Naive B cell (primary cell): ENCODE results near the gene HSPA1L. TPM values are rescaled to one million over a fixed set of nuclear protein-coding genes. Genes with fewer than 3 reads are reported as not detected.

Experiments
- ATAC-seq, 2 donors: fragments of 150-1000 bp; cut with Tn5 transposase; 2 replicates each; pipeline ENCODE4 v1.10.0; 2021; ENCODE audit warnings: low read depth in 2 of 2, mild to moderate bottlenecking in 2 of 2, moderate library complexity in 2 of 2
- DNase-seq: peaks from one replicate; pipeline ENCODE4 v3.0.0; 2022
- H3K27ac Mint-ChIP-seq, 6 donors: one replicate each; pipeline ENCODE4 v1.8.0; 2020 to 2022; ENCODE audit warnings: mild to moderate bottlenecking in 6 of 6, mixed read lengths in 6 of 6, moderate library complexity in 5 of 6, inconsistent platforms in 2 of 6
- H3K27me3 Mint-ChIP-seq, 3 donors: one replicate each; pipeline ENCODE4 v1.8.0; 2021 to 2022; ENCODE audit warnings: mixed read lengths in 3 of 3, mild to moderate bottlenecking in 1 of 3
- H3K36me3 Mint-ChIP-seq, 2 donors: one replicate each; pipeline ENCODE4 v1.8.0; 2020 to 2022; ENCODE audit warnings: mixed read lengths in 2 of 2, inconsistent platforms in 1 of 2, mild to moderate bottlenecking in 1 of 2
- H3K4me1 Mint-ChIP-seq, 3 donors: one replicate each; pipeline ENCODE4 v1.8.0; 2020 to 2022; ENCODE audit warnings: mixed read lengths in 3 of 3, inconsistent platforms in 1 of 3, mild to moderate bottlenecking in 1 of 3, moderate library complexity in 1 of 3
- H3K4me3 Mint-ChIP-seq, 8 donors: one replicate each; pipeline ENCODE4 v1.8.0; 2020 to 2022; ENCODE audit warnings: mild to moderate bottlenecking in 8 of 8, mixed read lengths in 8 of 8, moderate library complexity in 8 of 8, inconsistent platforms in 2 of 8
- H3K9me3 Mint-ChIP-seq, 7 donors: one replicate each; pipeline ENCODE4 v1.8.0; 2020 to 2022; ENCODE audit warnings: mixed read lengths in 7 of 7, mild to moderate bottlenecking in 5 of 7, inconsistent platforms in 2 of 7, moderate library complexity in 1 of 7
- polyA plus RNA-seq, 6 donors: library from polyadenylated mRNA; unstranded; fragments of 300-500 nt; fragmentation: Illumina TruSeq; gene quantifications; one replicate each; pipeline ENCODE4 v1.2.3, GENCODE V29; 2021; ENCODE audit warnings: low read depth in 6 of 6

Gene HSPA1L
- polyA plus RNA-seq, 6 donors from 2014 or later = 0.45 to 1.4 (median 0.71) TPM; not detected in 1

DNA sequence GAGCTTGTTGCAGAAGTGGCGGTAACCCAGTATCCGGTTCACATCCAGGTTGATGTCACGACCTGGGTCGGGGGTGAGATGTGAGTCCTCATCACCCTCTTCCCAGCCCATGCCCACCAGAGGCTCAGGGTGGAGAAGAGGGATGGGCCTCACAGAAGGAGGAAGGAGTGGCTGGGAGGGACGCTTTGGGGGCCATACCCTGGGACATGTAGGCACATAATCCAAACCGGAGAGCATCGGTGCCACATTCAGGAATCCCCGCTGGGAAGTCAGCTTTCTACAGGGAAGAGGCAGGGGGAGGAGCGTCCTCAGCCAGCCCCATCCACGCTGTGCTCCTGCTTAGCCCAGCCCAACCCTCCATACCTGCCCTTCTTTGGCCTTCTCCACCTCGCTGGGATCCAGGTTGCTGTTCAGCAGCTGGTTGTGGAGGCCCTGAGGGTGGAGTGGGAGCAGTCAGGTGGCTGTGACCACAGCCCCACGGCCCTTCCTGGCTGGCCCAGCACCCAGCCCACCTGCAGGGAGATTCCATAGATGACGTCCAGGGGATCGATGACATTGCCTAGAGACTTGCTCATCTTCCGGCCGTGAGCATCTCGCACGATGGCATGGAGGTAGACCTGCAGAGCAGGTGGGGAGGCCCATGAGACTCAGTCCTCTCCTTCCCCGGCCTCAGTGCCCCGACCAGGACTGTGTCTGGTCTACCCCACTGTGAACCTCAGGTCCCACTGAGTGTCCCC lies 34.4 kb downstream of the HSPA1L start:
- peak overlapping the region in 1 of 6 donors; percentile 65 for H3K27ac Mint-ChIP-seq
- DNase-seq = no peak
- H3K36me3 Mint-ChIP-seq = peaks cover 0 to 12% of the 10 kb centered on the region in 2 donors
- H3K4me3 Mint-ChIP-seq = no peak overlapping the region
- no peaks in the 10 kb centered on the region for H3K27me3 Mint-ChIP-seq
- no peaks in the 10 kb centered on the region for H3K9me3 Mint-ChIP-seq
- peaks cover 22 to 29% (median 26%) of the 10 kb centered on the region in 3 donors for H3K4me1 Mint-ChIP-seq
- no peak for ATAC-seq

DNA sequence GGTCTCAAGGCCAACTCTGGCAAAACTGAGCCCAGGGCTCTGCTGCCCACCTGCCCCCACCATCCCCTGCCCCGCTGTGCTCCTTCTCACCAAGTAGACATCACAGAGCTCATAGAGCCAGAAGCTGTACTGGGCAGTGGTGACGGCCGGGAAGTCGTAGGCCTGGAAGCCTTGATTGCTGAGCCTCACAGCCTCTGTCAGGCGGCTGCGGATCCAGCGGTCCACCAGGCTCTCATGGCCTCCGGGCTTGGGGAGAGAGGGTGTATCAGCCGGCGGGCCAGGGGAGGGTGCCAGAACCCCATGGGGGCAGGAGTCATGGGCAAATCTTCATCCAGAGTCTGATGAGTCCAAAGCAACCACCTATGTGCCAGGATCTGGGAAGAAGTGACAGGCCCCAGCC lies 35.2 kb downstream of the HSPA1L start:
- Mint-ChIP-seq H3K9me3 (no peaks in the 10 kb centered on the region), H3K27ac (peak overlapping the region in 1 of 6 donors; percentile 58), H3K4me3 (no peak overlapping the region), H3K36me3 (peaks cover 0 to 11% of the 10 kb centered on the region in 2 donors), H3K27me3 (no peaks in the 10 kb centered on the region), H3K4me1 (peaks cover 25 to 29% (median 29%) of the 10 kb centered on the region in 3 donors)
- DNase-seq (no peak), ATAC-seq (no peak)

DNA sequence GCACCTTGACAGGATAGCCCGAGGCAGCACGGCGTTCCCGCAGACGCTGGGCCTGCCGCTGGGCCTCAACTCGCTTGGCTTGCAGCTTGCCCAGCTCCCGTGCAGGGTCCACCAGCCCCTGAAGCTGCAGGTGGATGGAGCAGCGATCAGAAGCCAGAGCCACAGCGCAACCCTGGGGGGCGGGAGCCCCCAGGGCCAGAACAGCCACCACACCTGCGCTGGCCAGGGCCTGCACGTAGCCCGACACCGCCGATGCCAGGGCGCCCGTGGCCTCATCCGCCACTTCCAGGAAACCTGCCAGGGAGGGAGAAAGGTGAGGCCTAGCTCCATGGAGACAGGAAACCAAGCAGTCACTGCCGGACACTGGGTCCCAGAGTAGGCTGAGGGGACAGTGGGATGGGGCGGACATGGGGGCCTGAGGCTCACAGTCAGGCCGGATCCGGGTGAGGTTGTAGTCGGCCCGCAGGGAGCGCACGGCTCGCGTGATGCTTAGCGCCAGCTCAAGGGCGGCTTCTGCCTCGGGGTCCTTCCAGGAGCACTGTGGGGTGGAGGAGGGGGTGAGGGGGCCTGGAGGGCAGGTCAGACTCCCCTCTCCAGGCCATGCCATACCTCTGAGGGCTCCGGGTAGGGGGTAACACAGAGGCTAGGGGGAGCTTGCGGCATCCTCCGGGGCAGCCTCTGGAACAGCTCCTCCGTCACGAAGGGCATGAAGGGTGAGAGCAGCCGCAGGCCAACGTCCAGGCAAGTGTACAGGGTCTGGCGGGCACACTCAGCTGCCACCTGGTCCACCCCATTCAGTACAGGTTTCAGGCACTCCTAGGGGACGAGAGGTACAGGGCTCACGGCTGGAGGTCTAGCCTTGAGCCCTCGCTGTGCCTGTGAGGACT lies 35.8 kb downstream of the HSPA1L start:
- Mint-ChIP-seq H3K4me3 (no peak overlapping the region), H3K36me3 (peaks cover 0 to 4% of the 10 kb centered on the region in 2 donors), H3K9me3 (no peaks in the 10 kb centered on the region), H3K4me1 (peaks cover 22 to 25% (median 25%) of the 10 kb centered on the region in 3 donors), H3K27me3 (no peaks in the 10 kb centered on the region), H3K27ac (no peak overlapping the region)
- no peak for ATAC-seq
- DNase-seq = no peak

DNA sequence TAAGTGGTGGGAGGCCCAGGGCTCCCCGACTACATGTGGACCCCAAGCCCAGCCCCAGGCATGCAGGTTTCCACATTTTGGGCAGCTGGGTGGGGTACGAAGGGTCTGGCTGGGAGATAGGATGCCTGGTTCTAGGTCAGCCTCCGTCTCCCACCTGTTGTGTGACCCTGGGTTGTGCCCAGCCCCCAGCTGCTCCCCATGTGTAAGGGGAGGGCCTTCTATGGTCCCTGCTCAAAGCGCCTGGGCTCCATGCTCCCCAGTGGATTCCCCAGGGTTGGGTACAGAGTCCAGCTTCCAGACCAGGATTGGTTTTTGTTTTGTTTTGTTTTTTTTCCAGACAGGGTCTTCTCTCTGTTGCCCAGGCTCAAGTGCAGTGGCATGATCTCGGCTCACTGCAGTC lies 36.9 kb downstream of the HSPA1L start:
- H3K4me3 Mint-ChIP-seq = peak overlapping the region in 1 of 8 donors; percentile 25

DNA sequence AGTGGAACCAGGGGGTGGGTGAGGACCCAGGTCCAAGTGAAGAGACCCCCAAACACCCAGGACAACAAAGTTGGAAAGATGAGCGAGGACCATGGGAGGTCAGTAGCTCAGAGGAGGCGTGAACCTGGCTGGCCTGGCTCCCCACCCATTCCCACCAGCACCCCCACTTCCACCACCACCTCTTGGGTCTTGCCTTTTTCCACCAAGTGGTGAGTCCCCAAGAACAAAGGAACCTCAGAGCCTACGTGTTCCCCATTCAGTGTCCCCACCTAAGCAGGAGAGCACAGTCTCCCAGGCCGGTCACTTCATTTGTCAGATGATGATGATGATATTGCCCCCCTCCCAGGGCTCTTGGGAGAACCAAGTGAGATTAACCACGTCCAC lies 37.4 kb downstream of the HSPA1L start:
- no peak for ATAC-seq
- H3K4me3 Mint-ChIP-seq = peak overlapping the region in 1 of 8 donors; percentile 34

More for the DNA sequence above, 36.9 kb downstream of the HSPA1L start:
- no peaks in the 10 kb centered on the region for H3K27me3 Mint-ChIP-seq
- ATAC-seq (no peak), DNase-seq (no peak)
- peaks cover 19 to 25% (median 21%) of the 10 kb centered on the region in 3 donors for H3K4me1 Mint-ChIP-seq
- H3K9me3 Mint-ChIP-seq = no peaks in the 10 kb centered on the region
- peak overlapping the region in 2 of 6 donors; percentile 69 to 88 for H3K27ac Mint-ChIP-seq
- H3K36me3 Mint-ChIP-seq = no peaks in the 10 kb centered on the region

DNA sequence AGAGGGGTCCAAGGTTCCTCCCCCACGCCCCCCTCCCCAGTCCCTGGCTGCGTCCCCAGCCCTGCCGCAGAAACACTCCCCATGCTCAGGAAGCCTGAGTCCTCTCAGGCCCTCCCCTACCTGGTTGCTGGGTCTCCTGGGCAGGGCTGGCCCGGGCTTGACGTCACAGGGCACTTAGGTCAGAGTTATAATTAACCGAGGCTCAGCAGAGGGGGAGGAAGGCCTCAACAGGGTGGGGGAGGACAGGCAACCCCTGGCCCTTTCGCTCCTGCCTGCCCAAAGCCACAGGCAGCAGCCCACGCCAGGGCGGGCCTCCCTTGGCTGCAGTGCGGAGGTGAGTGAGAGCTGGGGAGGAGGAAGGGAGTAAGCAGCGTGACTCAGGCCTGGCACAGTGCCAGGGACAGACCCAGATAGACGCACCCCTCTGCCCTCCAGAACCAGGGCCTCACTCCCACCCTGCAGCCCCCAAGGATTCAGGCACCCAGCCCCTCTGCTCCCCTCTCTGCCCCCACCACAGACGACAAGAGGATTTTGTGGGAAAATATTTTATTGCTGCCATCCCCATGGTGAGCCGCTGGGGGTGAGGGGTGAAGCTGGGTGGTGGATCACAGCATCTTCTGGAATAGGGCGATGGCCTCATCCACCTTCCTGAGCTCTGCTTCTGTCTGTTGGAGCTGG lies 38.0 kb downstream of the HSPA1L start, which contains the start of gene VWA7:
Gene VWA7 (minus strand): TSS at position 340 of the 678 bp plus-strand sequence. CDS start 549 bp downstream, outside the sequence.
- peak within 1 kb of the TSS; percentile 74 to 97 (median 80) for H3K27ac Mint-ChIP-seq
- DNase-seq (peak; percentile 69), ATAC-seq (peak; percentile 92 to 94)
- H3K4me1 Mint-ChIP-seq = peaks cover 19 to 25% (median 21%) of the 10 kb centered on the region in 3 donors
- H3K4me3 Mint-ChIP-seq = peak within 1 kb of the TSS in 4 of 8 donors; percentile 34 to 60 (median 50)
- no peaks in the 10 kb centered on the region for H3K27me3 Mint-ChIP-seq
- H3K9me3 Mint-ChIP-seq = no peaks in the 10 kb centered on the region
- H3K36me3 Mint-ChIP-seq = no peaks in the 10 kb centered on the region

More for the DNA sequence above, 37.4 kb downstream of the HSPA1L start:
- no peaks in the 10 kb centered on the region for H3K9me3 Mint-ChIP-seq
- H3K27ac Mint-ChIP-seq = peak overlapping the region in 4 of 6 donors; percentile 74 to 88 (median 78)
- DNase-seq = no peak
- peaks cover 19 to 24% (median 22%) of the 10 kb centered on the region in 3 donors for H3K4me1 Mint-ChIP-seq
- H3K36me3 Mint-ChIP-seq = no peaks in the 10 kb centered on the region
- H3K27me3 Mint-ChIP-seq = no peaks in the 10 kb centered on the region

DNA sequence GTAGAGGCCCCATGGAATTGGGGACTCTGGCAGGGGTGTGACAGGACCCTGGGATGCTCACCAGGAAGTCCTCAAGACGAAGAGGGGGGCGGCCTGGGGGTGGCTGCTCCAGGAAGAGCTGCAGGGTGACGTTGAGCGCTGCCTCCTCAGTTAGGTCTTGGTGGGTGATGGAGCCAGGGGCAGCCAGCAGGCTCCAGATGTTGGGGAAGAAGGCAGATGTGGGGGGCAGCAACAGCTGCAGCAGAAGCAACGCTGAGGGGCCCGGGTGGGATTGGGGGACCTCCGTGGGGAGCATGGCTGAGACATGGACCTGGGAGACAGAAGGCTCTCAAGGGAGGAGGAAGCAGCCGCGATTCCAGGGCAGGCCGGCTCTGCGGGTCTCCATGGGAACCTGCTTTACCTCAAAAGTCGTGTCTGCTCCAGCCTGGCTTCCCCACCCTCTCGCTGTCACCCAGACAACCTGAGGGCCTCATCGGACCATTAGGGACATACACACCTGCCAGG lies 38.5 kb downstream of the HSPA1L start:
- Mint-ChIP-seq H3K4me1 (peaks cover 19 to 22% (median 21%) of the 10 kb centered on the region in 3 donors), H3K27me3 (no peaks in the 10 kb centered on the region), H3K36me3 (no peaks in the 10 kb centered on the region), H3K4me3 (peak overlapping the region in 3 of 8 donors; percentile 21 to 60 (median 54)), H3K9me3 (no peaks in the 10 kb centered on the region), H3K27ac (peak overlapping the region in 5 of 6 donors; percentile 35 to 94 (median 68))
- ATAC-seq = peak in 1 of 2 donors; percentile 17
- no peak for DNase-seq

DNA sequence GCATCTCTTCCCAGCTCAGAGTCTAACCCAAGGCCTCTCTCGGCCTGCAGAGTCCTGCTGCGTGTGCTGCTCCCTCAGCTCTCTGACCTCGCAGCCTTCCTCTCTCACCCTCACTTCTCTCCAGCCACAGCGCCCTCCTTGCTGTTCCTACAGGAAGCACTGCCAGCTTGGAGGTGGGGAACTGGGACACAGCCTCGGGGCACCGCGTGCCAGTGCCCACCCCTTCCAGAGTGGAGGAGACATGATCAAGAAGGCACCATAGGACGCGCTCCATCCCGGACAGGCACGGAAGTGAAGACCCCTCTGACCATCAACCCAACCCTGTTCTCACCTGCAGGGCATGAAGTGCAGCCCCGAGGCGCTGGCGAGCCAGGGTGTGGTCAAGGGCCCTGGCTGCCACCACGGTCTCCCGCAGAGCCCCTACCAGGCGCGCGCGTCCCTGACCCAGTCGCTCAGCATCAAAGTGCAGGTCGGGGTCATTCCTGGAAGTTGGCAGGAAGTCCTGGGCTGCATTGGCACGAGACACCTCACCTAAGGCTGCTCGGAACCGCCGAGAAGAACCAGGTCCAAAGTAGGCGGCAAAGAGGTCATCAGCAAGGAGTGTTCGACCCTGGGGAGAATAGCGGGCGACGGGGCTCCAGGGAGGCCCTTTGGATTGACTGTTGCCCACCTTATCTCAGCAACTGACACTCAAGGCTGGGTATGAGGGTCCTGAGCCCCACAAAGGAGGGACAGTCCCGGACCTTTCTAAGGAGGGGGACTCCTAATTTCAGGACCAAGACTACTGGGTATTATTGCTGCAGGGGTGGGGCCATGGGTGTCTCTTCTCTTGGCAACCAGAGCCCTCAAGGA lies 39.2 kb downstream of the HSPA1L start:
- H3K36me3 Mint-ChIP-seq = no peaks in the 10 kb centered on the region
- DNase-seq = no peak
- no peaks in the 10 kb centered on the region for H3K27me3 Mint-ChIP-seq
- peak overlapping the region in 2 of 8 donors; percentile 54 to 60 for H3K4me3 Mint-ChIP-seq
- H3K9me3 Mint-ChIP-seq = no peaks in the 10 kb centered on the region
- peaks cover 19 to 22% (median 21%) of the 10 kb centered on the region in 3 donors for H3K4me1 Mint-ChIP-seq
- peak overlapping the region in 5 of 6 donors; percentile 35 to 94 (median 68) for H3K27ac Mint-ChIP-seq
- no peak for ATAC-seq

DNA sequence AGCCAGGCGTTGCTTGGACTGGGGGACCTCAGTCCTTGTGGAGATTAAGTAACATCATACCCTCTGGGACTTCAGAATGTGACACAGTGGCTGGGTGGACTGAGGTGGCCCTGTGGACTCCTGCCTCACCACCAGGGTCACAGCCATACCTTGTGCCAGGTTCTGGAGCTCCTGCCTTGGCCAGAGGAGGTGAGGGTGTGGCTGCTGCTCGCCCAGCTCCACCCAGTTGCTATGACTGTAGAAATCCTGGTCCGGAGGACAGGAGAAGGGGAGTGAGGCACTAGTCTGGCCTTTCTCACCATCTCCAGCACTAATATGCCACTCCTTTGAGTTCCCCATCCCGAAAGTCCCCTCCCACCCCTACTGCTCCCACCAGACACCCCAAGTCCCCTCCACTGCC lies 39.9 kb downstream of the HSPA1L start:
- H3K36me3 Mint-ChIP-seq = no peaks in the 10 kb centered on the region
- H3K9me3 Mint-ChIP-seq = no peaks in the 10 kb centered on the region
- H3K4me3 Mint-ChIP-seq = no peak overlapping the region
- DNase-seq = no peak
- ATAC-seq = no peak
- H3K4me1 Mint-ChIP-seq = peaks cover 19 to 22% (median 21%) of the 10 kb centered on the region in 3 donors
- H3K27ac Mint-ChIP-seq = peak overlapping the region in 1 of 6 donors; percentile 47
- H3K27me3 Mint-ChIP-seq = no peaks in the 10 kb centered on the region

DNA sequence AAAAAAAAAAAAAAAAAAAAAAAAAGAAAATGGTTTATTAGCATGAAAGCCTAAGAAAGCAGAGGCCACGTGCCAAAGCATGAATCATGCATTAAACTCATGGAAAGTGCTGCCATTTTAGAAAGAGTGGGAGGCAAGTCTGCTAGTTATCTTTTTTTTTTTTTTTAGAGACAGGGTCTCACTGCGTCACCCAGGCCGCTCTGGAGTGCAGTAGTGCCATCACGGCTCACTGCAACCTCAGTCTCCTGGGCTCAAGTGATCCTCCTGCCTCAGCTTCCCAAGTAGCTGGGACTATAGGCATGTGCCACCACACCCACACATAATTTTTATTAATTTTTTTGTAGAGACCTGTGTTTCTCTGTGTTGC lies 43.1 kb downstream of the HSPA1L start:
- ATAC-seq (no peak), DNase-seq (no peak)
- Mint-ChIP-seq H3K4me1 (peaks cover 18 to 23% (median 18%) of the 10 kb centered on the region in 3 donors), H3K27ac (no peak overlapping the region), H3K9me3 (no peaks in the 10 kb centered on the region), H3K27me3 (no peaks in the 10 kb centered on the region), H3K36me3 (no peaks in the 10 kb centered on the region), H3K4me3 (no peak overlapping the region)

DNA sequence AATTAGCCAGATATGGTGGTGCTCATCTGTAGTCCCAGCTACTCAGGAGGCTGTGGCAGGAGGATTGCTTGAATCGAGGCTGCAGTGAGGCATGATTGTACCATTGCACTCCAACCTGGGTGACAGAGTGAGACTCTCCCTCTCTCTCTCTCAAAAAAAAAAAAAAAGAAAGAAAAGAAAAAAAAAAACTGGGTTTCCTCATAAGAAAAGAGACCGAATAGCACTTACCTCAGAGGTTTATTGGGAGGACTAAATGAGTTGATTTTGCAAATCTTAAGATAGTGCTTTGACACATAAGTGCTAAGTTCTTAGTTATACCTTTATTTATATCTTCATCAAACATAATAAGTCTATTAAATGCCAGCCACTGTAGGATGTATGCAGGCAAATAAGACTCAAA lies 44.2 kb downstream of the HSPA1L start:
- Mint-ChIP-seq H3K36me3 (no peaks in the 10 kb centered on the region), H3K27me3 (no peaks in the 10 kb centered on the region), H3K4me1 (peaks cover 8 to 15% (median 10%) of the 10 kb centered on the region in 3 donors), H3K27ac (no peak overlapping the region), H3K4me3 (no peak overlapping the region), H3K9me3 (no peaks in the 10 kb centered on the region)
- ATAC-seq = no peak
- DNase-seq = no peak

DNA sequence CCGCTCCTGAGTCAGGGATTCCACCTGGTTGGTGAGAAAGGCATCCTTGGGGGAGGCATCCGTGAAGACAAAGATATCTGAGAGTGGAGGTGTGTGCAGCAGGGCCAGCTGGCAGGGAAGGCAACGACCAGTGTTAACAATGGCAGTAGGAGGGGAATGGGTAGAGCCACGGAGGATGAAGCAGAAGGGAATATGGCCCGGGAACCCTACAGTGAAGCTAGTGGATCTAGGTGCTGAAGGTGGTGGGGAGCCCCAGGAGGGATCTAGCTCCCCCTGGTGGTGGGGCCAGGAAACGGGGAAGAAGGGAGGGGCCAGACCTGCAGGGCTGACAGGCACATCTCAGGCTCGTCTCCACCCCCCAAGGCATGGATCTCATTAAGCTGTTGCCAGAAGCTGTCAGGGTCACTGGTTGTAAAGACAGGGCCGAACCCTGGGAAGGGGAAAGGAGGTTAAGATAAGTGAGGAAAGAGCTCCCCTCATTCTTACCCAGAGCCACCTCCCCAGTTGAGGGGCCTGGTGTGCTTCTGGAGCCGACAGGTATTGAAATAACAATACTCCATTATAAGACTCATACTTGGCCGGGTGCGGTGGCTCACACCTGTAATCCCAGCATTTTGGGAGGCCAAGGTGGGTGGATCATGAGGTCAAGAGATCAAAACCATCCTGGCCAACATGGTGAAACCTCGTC lies 45.3 kb downstream of the HSPA1L start:
- DNase-seq = peak; percentile 81
- Mint-ChIP-seq H3K4me1 (peaks cover 6 to 12% (median 8%) of the 10 kb centered on the region in 3 donors), H3K4me3 (peak overlapping the region in 1 of 8 donors; percentile 54), H3K27ac (peak overlapping the region in 2 of 6 donors; percentile 1 to 27), H3K36me3 (no peaks in the 10 kb centered on the region), H3K9me3 (no peaks in the 10 kb centered on the region), H3K27me3 (no peaks in the 10 kb centered on the region)
- ATAC-seq = peak; percentile 96 to 99
